ENCODE measurements around the gene DAB1. TPM values are rescaled to one million over a fixed set of nuclear protein-coding genes. Genes with fewer than 3 reads are reported as not detected.

DAB1 gene
- total RNA-seq, 1 donor from 2014 or later: 1.6 TPM

GRCh38 chr1:57316861-57317260 lies 107.0 kb downstream of the DAB1 start:
- H3K9me3 ChIP-seq (ENCODE audit: insufficient read depth, low read depth, low read length): no peaks in the 10 kb centered on the region
- FAIRE-seq (no peak), DNase-seq (ENCODE audit: low read depth) (no peak)
- H3K27me3 Mint-ChIP-seq (ENCODE audit: low read depth, unreplicated experiment): peaks cover 4% of the 10 kb centered on the region
- H4K20me1 ChIP-seq (ENCODE audit: insufficient read depth, low read length): no peaks in the 10 kb centered on the region
- H3K4me3 Mint-ChIP-seq (ENCODE audit: unreplicated experiment): no peak overlapping the region
- H3K4me2 ChIP-seq (ENCODE audit: low read length): no peak overlapping the region
- H3K27ac Mint-ChIP-seq (ENCODE audit: unreplicated experiment): no peak overlapping the region
- H3K9ac ChIP-seq (ENCODE audit: low read length): no peak overlapping the region
- H3K4me1 ChIP-seq (ENCODE audit: insufficient read depth, low read length): peaks cover 6% of the 10 kb centered on the region
- no peaks in the 10 kb centered on the region for H3K36me3 ChIP-seq (ENCODE audit: insufficient read depth, low read length)
- no peaks in the 10 kb centered on the region for H3K27me3 ChIP-seq (ENCODE audit: insufficient read depth, low read length)
- no peaks in the 10 kb centered on the region for H3K79me2 ChIP-seq (ENCODE audit: insufficient read depth, low read length)
- TF ChIP-seq EZH2 (IDR thresholded peaks at IDR 0.05; ENCODE audit: insufficient read depth, low read length) (no peak), CTCF (IDR thresholded peaks at IDR 0.05; ENCODE audit: insufficient read depth, low read depth, low read length) (no peak)
- no peaks in the 10 kb centered on the region for H3K4me1 Mint-ChIP-seq (ENCODE audit: low read depth, unreplicated experiment)
- H3K27ac ChIP-seq (ENCODE audit: low read depth, low read length): no peak overlapping the region
- H3K9me3 Mint-ChIP-seq (ENCODE audit: unreplicated experiment): no peaks in the 10 kb centered on the region
- no peaks in the 10 kb centered on the region for H3K36me3 Mint-ChIP-seq (ENCODE audit: low read depth, unreplicated experiment)
- no peak overlapping the region for H3K4me3 ChIP-seq (ENCODE audit: insufficient read depth, low read depth, low read length)
- no peak overlapping the region for H2AFZ ChIP-seq (ENCODE audit: low read depth, low read length)

GRCh38 chr1:57316291-57316690 lies 107.6 kb downstream of the DAB1 start:
- Histone ChIP-seq H3K9me3 (ENCODE audit: insufficient read depth, low read depth, low read length) (no peaks in the 10 kb centered on the region), H3K4me1 (ENCODE audit: insufficient read depth, low read length) (peaks cover 6% of the 10 kb centered on the region), H3K27ac (ENCODE audit: low read depth, low read length) (no peak overlapping the region), H3K9ac (ENCODE audit: low read length) (no peak overlapping the region), H4K20me1 (ENCODE audit: insufficient read depth, low read length) (no peaks in the 10 kb centered on the region), H3K4me2 (ENCODE audit: low read length) (no peak overlapping the region), H3K4me3 (ENCODE audit: insufficient read depth, low read depth, low read length) (no peak overlapping the region), H3K36me3 (ENCODE audit: insufficient read depth, low read length) (no peaks in the 10 kb centered on the region), H3K79me2 (ENCODE audit: insufficient read depth, low read length) (no peaks in the 10 kb centered on the region), H2AFZ (ENCODE audit: low read depth, low read length) (no peak overlapping the region), H3K27me3 (ENCODE audit: insufficient read depth, low read length) (no peaks in the 10 kb centered on the region)
- Mint-ChIP-seq H3K4me1 (ENCODE audit: low read depth, unreplicated experiment) (no peaks in the 10 kb centered on the region), H3K9me3 (ENCODE audit: unreplicated experiment) (no peaks in the 10 kb centered on the region), H3K4me3 (ENCODE audit: unreplicated experiment) (no peak overlapping the region), H3K27me3 (ENCODE audit: low read depth, unreplicated experiment) (peaks cover 2% of the 10 kb centered on the region), H3K36me3 (ENCODE audit: low read depth, unreplicated experiment) (no peaks in the 10 kb centered on the region), H3K27ac (ENCODE audit: unreplicated experiment) (no peak overlapping the region)
- FAIRE-seq (no peak), DNase-seq (ENCODE audit: low read depth) (no peak)
- TF ChIP-seq EZH2 (IDR thresholded peaks at IDR 0.05; ENCODE audit: insufficient read depth, low read length): no peak

- no peak overlapping the region for H3K27ac Mint-ChIP-seq (ENCODE audit: unreplicated experiment)
- H3K4me3 Mint-ChIP-seq (ENCODE audit: unreplicated experiment): no peak overlapping the region
- no peak for TF ChIP-seq CTCF (IDR thresholded peaks at IDR 0.05; ENCODE audit: insufficient read depth, low read depth, low read length)
- H3K4me3 ChIP-seq (ENCODE audit: insufficient read depth, low read depth, low read length): no peak overlapping the region
- no peak overlapping the region for H3K4me2 ChIP-seq (ENCODE audit: low read length)
- no peaks in the 10 kb centered on the region for H3K27me3 ChIP-seq (ENCODE audit: insufficient read depth, low read length)
- DNase-seq (ENCODE audit: low read depth) (no peak), FAIRE-seq (no peak)
- H2AFZ ChIP-seq (ENCODE audit: low read depth, low read length): no peak overlapping the region
- no peak overlapping the region for H3K9ac ChIP-seq (ENCODE audit: low read length)
- no peaks in the 10 kb centered on the region for H3K4me1 ChIP-seq (ENCODE audit: insufficient read depth, low read length)
- H3K9me3 Mint-ChIP-seq (ENCODE audit: unreplicated experiment): no peaks in the 10 kb centered on the region
- H3K36me3 ChIP-seq (ENCODE audit: insufficient read depth, low read length): no peaks in the 10 kb centered on the region
- H3K27ac ChIP-seq (ENCODE audit: low read depth, low read length): no peak overlapping the region
- no peaks in the 10 kb centered on the region for H3K79me2 ChIP-seq (ENCODE audit: insufficient read depth, low read length)
- no peaks in the 10 kb centered on the region for H3K4me1 Mint-ChIP-seq (ENCODE audit: low read depth, unreplicated experiment)
- H4K20me1 ChIP-seq (ENCODE audit: insufficient read depth, low read length): no peaks in the 10 kb centered on the region
- no peaks in the 10 kb centered on the region for H3K36me3 Mint-ChIP-seq (ENCODE audit: low read depth, unreplicated experiment)
- no peaks in the 10 kb centered on the region for H3K9me3 ChIP-seq (ENCODE audit: insufficient read depth, low read depth, low read length)
- H3K27me3 Mint-ChIP-seq (ENCODE audit: low read depth, unreplicated experiment): no peaks in the 10 kb centered on the region
Observed at GRCh38 chr1:57312869-57313268, 111.0 kb downstream of the DAB1 start.

All from astrocyte (in vitro differentiated cells and primary cell).